Testis (tissue), 3 donors: ENCODE results near the gene RHBG. TPM values are rescaled to one million over a fixed set of nuclear protein-coding genes. Genes with fewer than 3 reads are reported as not detected.

Source experiments
- DNase-seq: peaks from one replicate; pipeline ENCODE4 v3.0.0-alpha.2; 2019
- H3K27ac ChIP-seq, 2 donors: fragments of 200-600 bp; sonication (generic); one replicate each; pipeline ENCODE4 v1.5.1; 2019
- H3K27me3 ChIP-seq: fragments of 200-600 bp; sonication (generic); one replicate; pipeline ENCODE4 v1.5.1; 2019
- H3K36me3 ChIP-seq: fragments of 200-600 bp; sonication (generic); one replicate; pipeline ENCODE4 v1.5.1; 2017; ENCODE audit warnings: low read depth; ENCODE audit errors: missing control alignments
- H3K4me1 ChIP-seq: fragments of 200-600 bp; sonication (generic); one replicate; pipeline ENCODE4 v1.5.1; 2019
- H3K4me3 ChIP-seq, 2 donors: fragments of 200-600 bp; sonication (generic); one replicate each; pipeline ENCODE4 v1.5.1; 2017 to 2019
- H3K9me3 ChIP-seq: fragments of 200-600 bp; sonication (generic); one replicate; pipeline ENCODE4 v1.5.1; 2017
- CTCF ChIP-seq, 3 experiments: fragments of 450-650 bp in 2 of 3; fragments of 200-600 bp in 1 of 3; sonication (generic) in 1 of 3; IDR thresholded peaks; one replicate each; pipeline ENCODE4 v1.5.1; 2016 to 2019; ENCODE audit warnings: antibody characterized with exemption in 3 of 3, mild to moderate bottlenecking in 2 of 3, moderate library complexity in 1 of 3
- POLR2A ChIP-seq: fragments of 450-650 bp; IDR thresholded peaks from one replicate; pipeline ENCODE4 v1.6.1; 2017; ENCODE audit warnings: antibody characterized with exemption, mild to moderate bottlenecking, moderate library complexity
- WGBS, 2 donors: methylation state at CpG; one replicate each; pipeline ENCODE4 v1.1.5; 2018; 5-methylcytosine and 5-hydroxymethylcytosine counted together
- intact Hi-C: fragments of 100-400 bp; cut with DNase I; formaldehyde crosslinking; loops from one replicate; pipeline ENCODE4 v1.15.1; 2023; ENCODE audit warnings: low total_unique reads
- polyA plus RNA-seq: library from polyadenylated mRNA; stranded (reverse); fragments of 350-450 nt; fragmentation: Illumina TruSeq; extraction: RNeasy Lipid Tissue Mini Kit (QIAGEN cat#74804); gene quantifications from one replicate; pipeline ENCODE4 v1.2.3, GENCODE V29; 2014; ENCODE audit warnings: low read depth, low replicate concordance; ENCODE audit not compliant: insufficient read depth
- total RNA-seq, 2 donors: library from RNA; depleted of rRNA; stranded (reverse); fragments of >200 nt; gene quantifications; one replicate each; pipeline ENCODE4 v1.2.3, GENCODE V29; 2016

RHBG gene
- total and polyA plus RNA-seq, 3 donors from 2014 or later = 2.0 to 3.3 (median 2.0) TPM

- no peak for DNase-seq
- no peaks in the 10 kb centered on the region for H3K27me3 ChIP-seq
- no peak overlapping the region for H3K27ac ChIP-seq
- WGBS, 2 donors = 78 to 82% methylated on average over 17 to 25 of the region's 25 CpGs
- no peaks in the 10 kb centered on the region for H3K9me3 ChIP-seq
- intact Hi-C loops = no loop called here
- no peak overlapping the region for H3K4me3 ChIP-seq
- H3K36me3 ChIP-seq = no peaks in the 10 kb centered on the region
- H3K4me1 ChIP-seq = no peaks in the 10 kb centered on the region
- TF ChIP-seq POLR2A (no peak), CTCF (IDR thresholded peaks at IDR 0.05) (no peak)
These were observed 31.4 kb downstream of the RHBG start for GRCh38 chr1:156400191-156400935.

- H3K27ac ChIP-seq = no peak overlapping the region
- no peaks in the 10 kb centered on the region for H3K4me1 ChIP-seq
- intact Hi-C loops = no loop called here
- H3K36me3 ChIP-seq = no peaks in the 10 kb centered on the region
- TF ChIP-seq CTCF (IDR thresholded peaks at IDR 0.05) (no peak), POLR2A (no peak)
- H3K9me3 ChIP-seq = no peaks in the 10 kb centered on the region
- WGBS, 2 donors = 82 to 88% methylated on average over 6 of the region's 6 CpGs
- DNase-seq = no peak
- H3K4me3 ChIP-seq = no peak overlapping the region
- H3K27me3 ChIP-seq = no peaks in the 10 kb centered on the region
These were observed 32.1 kb downstream of the RHBG start for GRCh38 chr1:156401041-156401574.

- Histone ChIP-seq H3K4me1 (no peaks in the 10 kb centered on the region), H3K36me3 (no peaks in the 10 kb centered on the region), H3K27me3 (no peaks in the 10 kb centered on the region), H3K4me3 (no peak overlapping the region), H3K27ac (no peak overlapping the region), H3K9me3 (no peaks in the 10 kb centered on the region)
- DNase-seq = no peak
- no peak for TF ChIP-seq CTCF (IDR thresholded peaks at IDR 0.05)
- 63 to 87% methylated on average over 3 of the region's 3 CpGs for WGBS, 2 donors
- intact Hi-C loops = no loop called here
These were observed 32.7 kb downstream of the RHBG start for GRCh38 chr1:156401681-156402081.

GRCh38 chr1:156402331-156403020, 33.5 kb downstream of the RHBG start:
- 63 to 67% methylated on average over 5 to 8 of the region's 8 CpGs for WGBS, 2 donors
- no peak overlapping the region for H3K27ac ChIP-seq
- H3K4me1 ChIP-seq = no peaks in the 10 kb centered on the region
- H3K4me3 ChIP-seq = no peak overlapping the region
- intact Hi-C loops = no loop called here
- H3K36me3 ChIP-seq = no peaks in the 10 kb centered on the region
- no peaks in the 10 kb centered on the region for H3K27me3 ChIP-seq
- TF ChIP-seq CTCF (IDR thresholded peaks at IDR 0.05) (no peak), POLR2A (no peak)
- no peak for DNase-seq
- H3K9me3 ChIP-seq = no peaks in the 10 kb centered on the region
